Eye (tissue), 1 donor: ENCODE results near the gene POMT1.
"Not testable (repeated sequence)": the region's sequence is repeated elsewhere in the genome, so short reads cannot be mapped to it uniquely, and the experiment has no call there.

Experiments used
- DNase-seq: peaks from one replicate; pipeline ENCODE4 v3.0.0-alpha.2; 2015

The POMT1 gene

GRCh38 chr9:131525643-131526565 lies 23.2 kb downstream of the POMT1 start:
- no peak for DNase-seq

- DNase-seq: no peak
These were observed 25.5 kb downstream of the POMT1 start for GRCh38 chr9:131528186-131528585.

- DNase-seq: no peak
These were observed 26.3 kb downstream of the POMT1 start for GRCh38 chr9:131528886-131529505.

GRCh38 chr9:131529597-131530545 lies 27.2 kb downstream of the POMT1 start:
- DNase-seq: no peak

GRCh38 chr9:131530546-131530919 lies 27.8 kb downstream of the POMT1 start:
- peak; percentile 65 for DNase-seq

GRCh38 chr9:131530920-131531832 lies 28.5 kb downstream of the POMT1 start, which contains the start of gene UCK1:
UCK1 (minus strand) TSS chr9:131531263; CDS start chr9:131531174, 89 bp downstream.
- peak; percentile 95 for DNase-seq

GRCh38 chr9:131534721-131535237 lies 32.1 kb downstream of the POMT1 start:
- no peak for DNase-seq

GRCh38 chr9:131537946-131538345 lies 35.2 kb downstream of the POMT1 start:
- DNase-seq: no peak

GRCh38 chr9:131539223-131539923 lies 36.7 kb downstream of the POMT1 start:
- no peak for DNase-seq

- DNase-seq: no peak
These were observed 40.4 kb downstream of the POMT1 start for GRCh38 chr9:131543141-131543540.

GRCh38 chr9:131545003-131545785 lies 42.5 kb downstream of the POMT1 start, which contains the start of gene PRRT1B:
PRRT1B (plus strand) TSS chr9:131545523; CDS start chr9:131545616, 93 bp downstream.
- DNase-seq: peak; percentile 42

GRCh38 chr9:131545786-131546335 lies 43.1 kb downstream of the POMT1 start:
- peak; percentile 35 for DNase-seq

GRCh38 chr9:131546336-131547084 lies 43.8 kb downstream of the POMT1 start:
- DNase-seq: peak; percentile 76

GRCh38 chr9:131549186-131549585 lies 46.5 kb downstream of the POMT1 start:
- not testable (repeated sequence) for DNase-seq

- not testable (repeated sequence) for DNase-seq
These were observed 47.7 kb downstream of the POMT1 start for GRCh38 chr9:131550465-131550864.

GRCh38 chr9:131552030-131552429 lies 49.3 kb downstream of the POMT1 start:
- no peak for DNase-seq

- no peak for DNase-seq
These were observed 51.5 kb downstream of the POMT1 start for GRCh38 chr9:131554087-131554842.

GRCh38 chr9:131554843-131555351 lies 52.2 kb downstream of the POMT1 start:
- no peak for DNase-seq
